HUES64 (cell line): Measurements from ENCODE around the gene SERPINA1.

Experiments
- H3K27ac ChIP-seq: 2 replicates; pipeline ENCODE4 v1.7.0; 2013; ENCODE audit warnings: low read depth, low read length, inconsistent platforms
- H3K27me3 ChIP-seq: 2 replicates; pipeline ENCODE4 v1.6.1; 2013; ENCODE audit warnings: mild to moderate bottlenecking, low read length; ENCODE audit not compliant: insufficient read depth
- H3K36me3 ChIP-seq: 2 replicates; pipeline ENCODE4 v1.6.1; 2013; ENCODE audit warnings: mild to moderate bottlenecking, low read length; ENCODE audit not compliant: insufficient read depth
- H3K4me1 ChIP-seq: 2 replicates; pipeline ENCODE4 v1.6.1; 2013; ENCODE audit warnings: mild to moderate bottlenecking, low read length, moderate library complexity; ENCODE audit not compliant: insufficient read depth
- H3K4me3 ChIP-seq: 2 replicates; pipeline ENCODE4 v1.5.1; 2013; ENCODE audit warnings: mild to moderate bottlenecking, low read length, moderate library complexity
- H3K9ac ChIP-seq: 2 replicates; pipeline ENCODE4 v1.6.1; 2013; ENCODE audit warnings: mild to moderate bottlenecking, low read depth, low read length
- H3K9me3 ChIP-seq: 2 replicates; pipeline ENCODE4 v1.6.1; 2013; ENCODE audit warnings: low read depth, low read length; ENCODE audit not compliant: insufficient read depth
- WGBS: fragments of 150-250, 120-280 bp; methylation state at CpG from one replicate; pipeline ENCODE4 v1.1.7; 2013; ENCODE audit warnings: missing lambda C conversion rate; 5-methylcytosine and 5-hydroxymethylcytosine counted together

SERPINA1 gene

GRCh38 chr14:94382716-94383596 lies 5.4 kb downstream of the SERPINA1 start:
- Histone ChIP-seq H3K27ac (no peak overlapping the region), H3K36me3 (no peaks in the 10 kb centered on the region), H3K9me3 (no peaks in the 10 kb centered on the region), H3K4me3 (no peak overlapping the region), H3K4me1 (peaks cover 8% of the 10 kb centered on the region; the same call in 1 of the 2 replicates), H3K27me3 (no peaks in the 10 kb centered on the region), H3K9ac (no peak overlapping the region)
- 79% methylated on average over 18 of the region's 18 CpGs for WGBS

DNA sequence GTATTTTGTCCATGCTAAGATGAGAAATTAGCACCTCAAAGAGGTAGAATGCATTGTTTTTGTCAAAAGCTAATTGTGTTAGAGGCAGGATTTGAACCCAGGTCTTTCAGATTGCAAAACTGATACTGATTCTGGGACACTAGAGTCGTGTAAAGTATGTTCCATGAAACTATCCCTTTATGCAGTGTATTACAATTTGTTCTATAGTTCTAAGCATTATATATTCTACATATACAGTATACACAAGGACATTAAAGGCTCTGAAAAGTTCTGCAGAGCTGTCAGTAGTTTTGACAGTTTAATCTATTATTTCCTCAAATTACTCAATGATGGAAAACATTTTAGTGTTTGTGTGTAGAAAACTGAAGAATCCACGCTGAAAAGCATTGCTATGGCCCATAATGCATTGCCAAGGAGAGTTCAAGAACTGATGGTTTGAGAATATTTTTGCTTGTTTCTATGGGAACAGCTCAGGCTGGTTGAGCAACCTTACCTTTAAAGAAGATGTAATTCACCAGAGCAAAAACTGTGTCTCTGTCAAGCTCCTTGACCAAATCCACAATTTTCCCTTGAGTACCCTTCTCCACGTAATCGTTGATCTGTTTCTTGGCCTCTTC lies 6.2 kb downstream of the SERPINA1 start:
- Histone ChIP-seq H3K4me1 (peaks cover 8% of the 10 kb centered on the region; the same call in 1 of the 2 replicates), H3K9me3 (no peaks in the 10 kb centered on the region), H3K9ac (no peak overlapping the region), H3K36me3 (no peaks in the 10 kb centered on the region), H3K27me3 (no peaks in the 10 kb centered on the region), H3K27ac (no peak overlapping the region), H3K4me3 (no peak overlapping the region)
- WGBS: 85% methylated on average over 4 of the region's 4 CpGs

GRCh38 chr14:94381149-94382030 lies 7.0 kb downstream of the SERPINA1 start:
- Histone ChIP-seq H3K4me1 (peaks cover 8% of the 10 kb centered on the region; the same call in 1 of the 2 replicates), H3K9me3 (no peaks in the 10 kb centered on the region), H3K36me3 (no peaks in the 10 kb centered on the region), H3K27me3 (no peaks in the 10 kb centered on the region), H3K4me3 (no peak overlapping the region), H3K9ac (no peak overlapping the region), H3K27ac (no peak overlapping the region)
- WGBS: 90% methylated on average over 7 of the region's 7 CpGs

DNA sequence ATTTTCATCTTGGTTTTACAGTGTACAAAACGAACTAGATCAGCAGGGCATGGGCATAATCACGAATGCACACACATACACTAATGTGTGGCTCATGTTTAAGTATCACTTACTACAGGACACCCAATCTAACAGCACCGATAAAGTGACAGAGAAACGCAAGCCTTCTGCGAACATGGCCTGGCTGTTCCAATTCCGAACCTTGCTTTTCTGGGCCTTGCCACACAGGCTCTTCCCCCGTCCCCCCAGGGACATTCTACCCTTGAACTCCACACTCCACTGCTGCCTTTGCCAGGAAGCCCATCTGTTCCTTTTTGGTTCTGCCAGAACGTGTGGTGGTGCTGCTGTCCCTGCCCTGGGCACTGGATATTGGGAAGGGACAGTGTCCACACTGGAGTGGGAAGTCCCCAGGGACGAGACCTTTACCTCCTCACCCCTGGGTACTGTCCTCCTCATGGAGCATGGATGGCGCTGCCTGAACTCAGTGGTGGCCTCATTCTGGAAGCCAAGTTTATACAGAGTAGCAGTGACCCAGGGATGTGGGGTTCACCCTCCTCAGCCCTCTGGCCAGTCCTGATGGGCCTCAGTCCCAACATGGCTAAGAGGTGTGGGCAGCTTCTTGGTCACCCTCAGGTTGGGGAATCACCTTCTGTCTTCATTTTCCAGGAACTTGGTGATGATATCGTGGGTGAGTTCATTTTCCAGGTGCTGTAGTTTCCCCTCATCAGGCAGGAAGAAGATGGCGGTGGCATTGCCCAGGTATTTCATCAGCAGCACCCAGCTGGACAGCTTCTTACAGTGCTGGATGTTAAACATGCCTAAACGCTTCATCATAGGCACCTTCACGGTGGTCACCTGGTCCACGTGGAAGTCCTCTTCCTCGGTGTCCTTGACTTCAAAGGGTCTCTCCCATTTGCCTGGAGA lies 7.9 kb downstream of the SERPINA1 start:
- Histone ChIP-seq H3K27me3 (no peaks in the 10 kb centered on the region), H3K9me3 (no peaks in the 10 kb centered on the region), H3K4me1 (peaks cover 12% of the 10 kb centered on the region; the same call in 1 of the 2 replicates), H3K4me3 (no peak overlapping the region), H3K27ac (no peak overlapping the region), H3K9ac (no peak overlapping the region), H3K36me3 (no peaks in the 10 kb centered on the region)
- 87% methylated on average over 16 of the region's 16 CpGs for WGBS

DNA sequence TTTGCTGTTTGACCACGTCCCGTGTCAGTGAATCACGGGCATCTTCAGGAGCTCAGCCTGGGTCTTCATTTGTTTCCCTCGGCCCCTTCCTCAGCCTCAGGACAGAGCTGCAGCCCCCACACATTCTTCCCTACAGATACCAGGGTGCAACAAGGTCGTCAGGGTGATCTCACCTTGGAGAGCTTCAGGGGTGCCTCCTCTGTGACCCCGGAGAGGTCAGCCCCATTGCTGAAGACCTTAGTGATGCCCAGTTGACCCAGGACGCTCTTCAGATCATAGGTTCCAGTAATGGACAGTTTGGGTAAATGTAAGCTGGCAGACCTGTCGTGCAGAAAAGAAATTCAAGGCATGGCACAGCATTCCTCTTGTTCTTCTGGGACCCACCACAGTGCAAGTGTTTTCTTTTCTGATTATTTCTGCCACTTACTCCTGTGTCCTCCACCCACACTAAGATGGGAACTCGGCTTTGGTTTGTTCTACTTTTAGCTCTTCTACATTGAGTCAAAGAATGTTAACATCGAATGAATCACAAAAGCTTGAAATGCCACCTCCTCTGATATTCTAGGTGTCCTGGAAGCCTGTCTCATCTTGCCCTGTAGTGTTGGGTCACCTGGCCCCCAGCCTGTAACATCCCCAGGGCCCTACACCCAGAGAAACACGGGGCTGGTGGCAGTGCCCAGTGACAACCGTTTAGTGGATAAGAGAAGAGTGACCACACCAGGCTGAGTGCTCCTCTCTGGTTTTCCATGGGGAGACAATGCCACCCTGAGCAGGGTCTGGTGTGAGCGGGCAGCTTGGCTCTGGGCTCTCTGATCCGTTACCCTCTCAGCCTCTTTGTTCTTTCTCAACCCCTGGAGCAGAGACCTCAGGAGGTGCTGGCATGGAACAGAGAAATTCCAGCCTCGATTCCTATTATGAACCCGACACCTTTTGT lies 8.8 kb downstream of the SERPINA1 start:
- H3K27ac ChIP-seq: no peak overlapping the region
- no peak overlapping the region for H3K9ac ChIP-seq
- WGBS: 83% methylated on average over 16 of the region's 16 CpGs

DNA sequence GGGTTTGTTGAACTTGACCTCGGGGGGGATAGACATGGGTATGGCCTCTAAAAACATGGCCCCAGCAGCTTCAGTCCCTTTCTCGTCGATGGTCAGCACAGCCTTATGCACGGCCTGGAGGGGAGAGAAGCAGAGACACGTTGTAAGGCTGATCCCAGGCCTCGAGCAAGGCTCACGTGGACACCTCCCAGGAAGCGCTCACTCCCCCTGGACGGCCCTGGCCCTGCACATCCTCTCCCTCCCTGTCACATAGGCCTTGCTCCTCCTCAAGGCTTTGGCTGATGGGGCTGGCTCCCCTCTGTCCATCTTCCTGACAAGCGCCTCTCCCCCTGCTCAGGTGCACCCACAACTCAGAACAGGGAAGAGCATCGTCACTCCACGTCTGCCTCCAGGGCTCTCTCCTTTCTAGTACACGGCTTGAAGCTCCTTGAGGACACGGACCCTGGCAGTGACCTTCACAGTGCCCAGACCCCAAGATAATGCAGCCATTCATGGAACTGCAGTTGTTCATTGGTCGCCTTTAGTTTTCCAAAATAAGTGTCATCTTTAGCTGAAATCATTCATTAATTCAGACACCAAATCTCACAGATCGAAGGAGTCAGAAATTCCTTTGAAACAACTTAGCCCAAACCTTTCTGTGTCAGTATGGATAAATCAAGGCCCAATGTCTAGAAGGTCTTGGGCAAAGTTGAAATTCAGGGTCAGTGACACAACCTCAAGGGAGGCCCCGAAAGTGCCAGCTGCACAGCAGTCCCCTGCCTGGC lies 9.7 kb downstream of the SERPINA1 start:
- no peaks in the 10 kb centered on the region for H3K27me3 ChIP-seq
- no peaks in the 10 kb centered on the region for H3K36me3 ChIP-seq
- WGBS: 83% methylated on average over 17 of the region's 17 CpGs
- no peaks in the 10 kb centered on the region for H3K9me3 ChIP-seq
- H3K4me1 ChIP-seq: peaks cover 21% of the 10 kb centered on the region
- no peak overlapping the region for H3K27ac ChIP-seq
- no peak overlapping the region for H3K4me3 ChIP-seq
- H3K9ac ChIP-seq: no peak overlapping the region

More for the DNA sequence above, 8.8 kb downstream of the SERPINA1 start:
- Histone ChIP-seq H3K36me3 (no peaks in the 10 kb centered on the region), H3K27me3 (no peaks in the 10 kb centered on the region), H3K4me1 (peaks cover 21% of the 10 kb centered on the region), H3K9me3 (no peaks in the 10 kb centered on the region), H3K4me3 (no peak overlapping the region)

DNA sequence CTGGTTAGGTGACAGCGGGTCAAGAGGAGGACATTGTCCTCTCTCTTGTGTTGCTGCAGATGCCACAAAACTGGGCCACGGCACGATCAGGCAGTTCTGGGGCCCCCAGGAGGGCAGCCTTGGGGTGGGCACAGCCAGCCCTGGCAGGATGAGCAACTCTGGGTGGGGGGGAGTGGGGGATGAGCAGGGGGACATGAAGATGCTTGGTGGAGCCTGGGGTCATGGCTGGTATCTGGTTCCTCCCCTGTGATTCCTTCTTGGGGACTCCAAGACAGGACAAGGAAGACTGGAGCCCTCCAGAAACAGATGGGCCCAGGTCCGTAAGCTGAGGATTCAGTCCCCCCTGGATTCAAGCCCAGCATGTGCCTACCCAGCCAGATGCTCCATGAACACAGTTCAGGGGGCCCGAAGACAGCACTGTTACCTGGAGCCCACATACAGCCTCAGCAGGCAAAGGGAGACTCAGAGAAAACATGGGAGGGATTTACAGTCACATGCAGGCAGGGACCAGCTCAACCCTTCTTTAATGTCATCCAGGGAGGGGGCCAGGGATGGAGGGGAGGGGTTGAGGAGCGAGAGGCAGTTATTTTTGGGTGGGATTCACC lies 10.4 kb downstream of the SERPINA1 start:
- no peaks in the 10 kb centered on the region for H3K36me3 ChIP-seq
- H3K27me3 ChIP-seq: no peaks in the 10 kb centered on the region
- WGBS: 94% methylated on average over 6 of the region's 6 CpGs
- peaks cover 14% of the 10 kb centered on the region for H3K4me1 ChIP-seq
- no peak overlapping the region for H3K4me3 ChIP-seq
- no peaks in the 10 kb centered on the region for H3K9me3 ChIP-seq
- no peak overlapping the region for H3K27ac ChIP-seq
- no peak overlapping the region for H3K9ac ChIP-seq

- H3K4me3 ChIP-seq: no peak overlapping the region
- H3K36me3 ChIP-seq: no peaks in the 10 kb centered on the region
- no peaks in the 10 kb centered on the region for H3K9me3 ChIP-seq
- H3K9ac ChIP-seq: no peak overlapping the region
- no peak overlapping the region for H3K27ac ChIP-seq
- 89% methylated on average over 10 of the region's 10 CpGs for WGBS
- H3K4me1 ChIP-seq: peaks cover 14% of the 10 kb centered on the region
- H3K27me3 ChIP-seq: no peaks in the 10 kb centered on the region
Measured at GRCh38 chr14:94376976-94377865, 11.2 kb downstream of the SERPINA1 start.
